Psoas muscle (tissue), 8 donors: ENCODE results near the gene TUBB2A. TPM values are rescaled to one million over a fixed set of nuclear protein-coding genes. Genes with fewer than 3 reads are reported as not detected.
A peak's percentile ranks its signal among the peaks of the same experiment; 100 is the strongest.

ENCODE experiments used
- ATAC-seq, 4 donors: fragments of 200-7000 bp; cut with Tn5 transposase; one replicate each; pipeline ENCODE4 v1.9.1; 2020; ENCODE audit warnings: moderate library complexity in 3 of 4, mild to moderate bottlenecking in 2 of 4
- DNase-seq, 2 donors: peaks; one replicate each; pipeline ENCODE4 v3.0.0-alpha.2; 2020
- H3K27ac ChIP-seq: fragments of 200-600 bp; one replicate; pipeline ENCODE4 v1.8.0; 2022
- H3K27me3 ChIP-seq, 3 donors: fragments of 200-600 bp in 1 of 3; one replicate each; pipeline versions ENCODE4 v1.6.1 to v1.8.0; 2013 to 2022; ENCODE audit warnings: low read length in 2 of 3, mild to moderate bottlenecking in 2 of 3, moderate library complexity in 1 of 3; ENCODE audit not compliant: insufficient read depth in 3 of 3
- H3K36me3 ChIP-seq, 2 donors: fragments of 200-600 bp in 1 of 2; one replicate each; pipeline versions ENCODE4 v1.6.1 to v1.8.0; 2013 to 2022; ENCODE audit warnings: low read depth in 1 of 2, mild to moderate bottlenecking in 1 of 2, moderate library complexity in 1 of 2; ENCODE audit not compliant: insufficient read depth in 1 of 2
- H3K4me1 ChIP-seq: fragments of 200-600 bp; one replicate; pipeline ENCODE4 v1.8.0; 2022
- H3K4me3 ChIP-seq: fragments of 200-600 bp; one replicate; pipeline ENCODE4 v1.8.0; 2022; ENCODE audit warnings: mild to moderate bottlenecking
- H3K9me3 ChIP-seq: fragments of 200-600 bp; one replicate; pipeline ENCODE4 v1.8.0; 2022
- WGBS, 3 donors: extraction: QIAGEN DNeasy Blood & Tissue Kit; methylation state at CpG; one replicate each; pipeline versions ENCODE4 v1.1.6 to v1.1.7; 2013; 5-methylcytosine and 5-hydroxymethylcytosine counted together
- intact Hi-C, 2 donors: fragments of 100-400 bp; cut with DNase I; formaldehyde crosslinking; loops; one replicate each; pipeline versions ENCODE4 v1.11.0 to v1.14.2; 2022
- polyA plus RNA-seq, 3 donors: library from polyadenylated mRNA; stranded (reverse); fragments of 200-250 nt; gene quantifications; one replicate each; pipeline ENCODE4 v1.2.3, GENCODE V29; 2013
- total RNA-seq, 4 donors: library from RNA; stranded (reverse); fragmentation: NEBNext Ultra II Directional in 2 of 4; extraction: Animal tissue kit (Norgen Biotek cat#: 25700) in 2 of 4; gene quantifications; one replicate each; pipeline versions ENCODE4 v1.2.1 to v1.2.4, GENCODE V29; 2021 to 2023
- TF ChIP-seq, protein P1 (sequence below): fragments of 200-600 bp; IDR thresholded peaks from one replicate; pipeline ENCODE4 v1.8.0; 2022; ENCODE audit warnings: antibody characterized with exemption
- donor health status: healthy with polysubstance abuse.
- donor health status: DM: no; HTN: no; CAD: no; lungs with moderate emphysema.
- donor health status: Bipolar disorder and iron deficiency.
- donor health status: healthy.
- donor health status: DM: yes; HTN: yes; CAD: no.
- donor health status: DM: no; HTN: no; CAD: no.
- donor health status: DM: no; HTN: no; CAD: no.
- donor health status: DM: yes; HTN: yes; CAD: no.

The TUBB2A gene
- total and polyA plus RNA-seq, 7 donors: 25.3 to 83.4 (median 47.1) TPM

DNA sequence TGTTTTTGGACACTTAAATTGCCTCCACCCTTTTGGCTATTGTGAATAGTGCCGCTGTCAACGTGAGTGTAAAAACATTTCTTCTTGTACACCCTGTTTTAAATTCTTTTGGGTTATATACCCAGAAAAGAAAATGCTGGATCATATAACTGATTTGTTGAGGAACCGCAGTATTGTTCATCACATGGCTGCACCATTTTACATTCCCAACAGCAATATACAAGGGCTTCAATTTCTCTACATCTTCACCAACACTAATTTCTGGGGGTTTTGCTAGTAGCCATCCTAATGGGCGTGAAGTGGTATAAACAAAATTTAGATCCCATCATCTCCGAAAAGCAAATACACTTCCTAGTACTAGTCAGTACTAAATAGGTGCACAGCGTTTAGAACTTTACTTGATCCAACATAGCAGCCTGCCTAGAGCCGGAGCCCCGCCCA, 39.4 kb downstream of the TUBB2A start:
- Histone ChIP-seq H3K27me3 (no peaks in the 10 kb centered on the region), H3K36me3 (peaks cover 12 to 26% of the 10 kb centered on the region in 2 donors), H3K4me3 (peak overlapping the region; percentile 86), H3K27ac (peak overlapping the region; percentile 88), H3K4me1 (peaks cover 9% of the 10 kb centered on the region), H3K9me3 (no peaks in the 10 kb centered on the region)
- intact Hi-C loops: loop anchor here in 1 of 2 donors (5.0 kb wide), 1 partner anchor 41 kb away; no protein-coding TSS in a partner anchor
- ATAC-seq (no peak), DNase-seq (no peak)
- WGBS, 3 donors: 10 to 17% (median 12%) methylated on average over 8 of the region's 8 CpGs
- TF ChIP-seq, protein P1, sequence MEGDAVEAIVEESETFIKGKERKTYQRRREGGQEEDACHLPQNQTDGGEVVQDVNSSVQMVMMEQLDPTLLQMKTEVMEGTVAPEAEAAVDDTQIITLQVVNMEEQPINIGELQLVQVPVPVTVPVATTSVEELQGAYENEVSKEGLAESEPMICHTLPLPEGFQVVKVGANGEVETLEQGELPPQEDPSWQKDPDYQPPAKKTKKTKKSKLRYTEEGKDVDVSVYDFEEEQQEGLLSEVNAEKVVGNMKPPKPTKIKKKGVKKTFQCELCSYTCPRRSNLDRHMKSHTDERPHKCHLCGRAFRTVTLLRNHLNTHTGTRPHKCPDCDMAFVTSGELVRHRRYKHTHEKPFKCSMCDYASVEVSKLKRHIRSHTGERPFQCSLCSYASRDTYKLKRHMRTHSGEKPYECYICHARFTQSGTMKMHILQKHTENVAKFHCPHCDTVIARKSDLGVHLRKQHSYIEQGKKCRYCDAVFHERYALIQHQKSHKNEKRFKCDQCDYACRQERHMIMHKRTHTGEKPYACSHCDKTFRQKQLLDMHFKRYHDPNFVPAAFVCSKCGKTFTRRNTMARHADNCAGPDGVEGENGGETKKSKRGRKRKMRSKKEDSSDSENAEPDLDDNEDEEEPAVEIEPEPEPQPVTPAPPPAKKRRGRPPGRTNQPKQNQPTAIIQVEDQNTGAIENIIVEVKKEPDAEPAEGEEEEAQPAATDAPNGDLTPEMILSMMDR: no peak

DNA sequence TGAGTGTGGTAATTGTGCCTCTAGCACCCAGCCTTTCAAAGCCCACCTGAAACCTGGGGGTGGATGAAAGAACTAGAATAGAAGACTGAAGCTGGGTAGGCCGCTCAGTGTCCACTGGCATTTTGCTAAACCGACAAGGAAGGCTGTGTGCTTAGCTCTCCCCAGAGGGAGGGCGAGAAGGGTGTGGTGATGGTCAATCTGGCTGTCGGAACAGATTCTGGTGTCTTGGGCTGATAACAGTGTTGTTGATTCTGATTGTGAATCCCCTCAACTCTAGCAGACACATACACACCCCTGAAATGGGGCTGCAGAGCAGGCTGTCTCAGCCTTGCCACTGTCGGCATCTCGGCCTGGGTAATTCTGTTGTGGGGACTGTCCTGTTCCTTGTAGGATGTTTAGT, 43.0 kb downstream of the TUBB2A start:
- ATAC-seq: no peak

DNA sequence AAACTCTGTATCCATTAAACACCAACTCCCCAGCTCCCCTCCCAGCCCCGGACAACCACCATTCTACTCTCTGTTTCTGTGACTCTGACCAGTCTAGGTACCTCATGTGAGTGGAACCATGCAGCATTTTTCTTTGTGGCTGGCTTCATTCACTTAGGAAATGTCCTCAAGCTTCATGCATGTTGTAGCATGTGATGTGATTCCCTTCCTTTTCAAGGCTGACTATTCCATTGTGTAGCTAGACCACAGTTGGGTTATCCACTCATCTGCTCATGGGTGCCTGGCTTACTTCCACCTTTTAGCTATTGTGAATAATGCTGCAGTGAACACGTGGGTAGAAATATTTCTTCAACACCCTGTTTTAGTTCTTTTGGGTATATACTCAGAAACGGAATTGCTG, 47.6 kb downstream of the TUBB2A start:
- DNase-seq (no peak), ATAC-seq (no peak)
- H3K27ac ChIP-seq: no peak overlapping the region
- TF ChIP-seq, protein P1: no peak
- H3K9me3 ChIP-seq: no peaks in the 10 kb centered on the region
- 82 to 89% (median 86%) methylated on average over 3 of the region's 3 CpGs for WGBS, 3 donors
- no peaks in the 10 kb centered on the region for H3K27me3 ChIP-seq
- peaks cover 19 to 99% of the 10 kb centered on the region in 2 donors for H3K36me3 ChIP-seq
- no peaks in the 10 kb centered on the region for H3K4me1 ChIP-seq
- H3K4me3 ChIP-seq: no peak overlapping the region
- intact Hi-C loops: loop anchor here in 1 of 2 donors (5.0 kb wide), 1 partner anchor 32 kb away; no protein-coding TSS in a partner anchor

More for the DNA sequence above, 43.0 kb downstream of the TUBB2A start:
- no peak for DNase-seq
- intact Hi-C loops: loop anchor here in 1 of 2 donors (5.0 kb wide), 1 partner anchor 37 kb away; no protein-coding TSS in a partner anchor
- TF ChIP-seq, protein P1: no peak
- peaks cover 8% of the 10 kb centered on the region for H3K4me1 ChIP-seq
- WGBS, 3 donors: 76 to 88% (median 78%) methylated on average over 6 of the region's 6 CpGs
- H3K27me3 ChIP-seq: no peaks in the 10 kb centered on the region
- H3K36me3 ChIP-seq: peaks cover 12 to 61% of the 10 kb centered on the region in 2 donors
- no peaks in the 10 kb centered on the region for H3K9me3 ChIP-seq
- no peak overlapping the region for H3K27ac ChIP-seq
- no peak overlapping the region for H3K4me3 ChIP-seq

DNA sequence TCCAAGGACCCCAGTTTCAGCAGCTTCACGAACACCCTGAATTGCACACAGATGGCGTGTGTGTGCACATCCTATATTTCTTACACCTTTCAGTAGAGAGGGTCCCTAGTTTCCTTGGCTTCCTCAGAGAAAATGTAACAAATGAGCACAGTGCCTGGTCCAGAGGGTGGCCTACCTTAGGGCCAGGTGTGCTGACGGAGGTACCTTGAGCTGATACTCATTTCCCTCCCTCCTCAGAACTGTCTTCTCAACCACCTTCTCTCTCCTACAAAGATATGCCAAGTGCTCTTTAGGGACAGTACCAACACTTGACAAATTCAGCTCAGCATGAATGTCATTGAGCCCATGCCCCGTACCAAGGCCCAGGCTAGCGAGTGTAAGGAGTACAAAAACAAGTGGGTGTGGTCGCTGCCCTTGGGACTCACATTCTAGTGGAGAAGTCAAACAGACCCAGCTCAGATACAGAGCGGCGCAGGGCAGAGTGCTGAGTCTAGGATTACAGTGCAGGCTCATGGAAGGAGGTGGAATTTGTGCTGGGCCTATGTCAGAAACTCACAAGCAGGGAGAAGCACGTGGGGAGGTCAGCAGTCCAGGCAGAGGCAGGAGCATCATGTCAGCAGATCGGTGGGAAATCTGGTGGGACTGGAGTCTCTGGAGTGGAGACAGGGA, 48.5 kb downstream of the TUBB2A start:
- intact Hi-C loops: no loop called here
- DNase-seq (no peak), ATAC-seq (peak in 2 of 4 donors; percentile 21 to 27)
- Histone ChIP-seq H3K4me1 (no peaks in the 10 kb centered on the region), H3K27ac (no peak overlapping the region), H3K4me3 (no peak overlapping the region), H3K36me3 (peaks cover 13 to 99% of the 10 kb centered on the region in 2 donors), H3K27me3 (no peaks in the 10 kb centered on the region), H3K9me3 (no peaks in the 10 kb centered on the region)
- TF ChIP-seq, protein P1: no peak
- 83 to 85% (median 85%) methylated on average over 10 of the region's 10 CpGs for WGBS, 3 donors

Other genes starting within 250 kb of the TUBB2A start
- 100 to 1,000 TPM in 3 of 4 donors, 10 to 100 TPM in 1; 92.3 to 205 (median 141) TPM for gene SERPINB6, start 186.0 kb downstream of the TUBB2A start, total RNA-seq
- 100 to 1,000 TPM; 161 to 239 (median 174) TPM for gene SERPINB6, start 186.0 kb downstream of the TUBB2A start, polyA plus RNA-seq
- 100 to 1,000 TPM in 2 of 4 donors, 10 to 100 TPM in 2; 42.8 to 129 (median 101) TPM for gene NQO2, start 157.7 kb downstream of the TUBB2A start, total RNA-seq
- 100 to 1,000 TPM in 2 of 3 donors, 10 to 100 TPM in 1; 80.1 to 201 (median 159) TPM for gene NQO2, start 157.7 kb downstream of the TUBB2A start, polyA plus RNA-seq
- gene RIPK1, start 89.0 kb downstream of the TUBB2A start, total RNA-seq: 10 to 100 TPM in 1 of 4 donors, 1 to 10 TPM in 3; 6.2 to 10.4 (median 7.2) TPM
- 10 to 100 TPM in 1 of 3 donors, 1 to 10 TPM in 2; 5.6 to 10.6 (median 7.1) TPM for gene RIPK1, start 89.0 kb downstream of the TUBB2A start, polyA plus RNA-seq
- gene BPHL, start 38.8 kb downstream of the TUBB2A start, total RNA-seq: 10 to 100 TPM in 3 of 4 donors, 1 to 10 TPM in 1; 6.7 to 22.8 (median 13.5) TPM
- gene BPHL, start 38.8 kb downstream of the TUBB2A start, polyA plus RNA-seq: 1 to 10 TPM; 6.8 to 9.0 (median 7.3) TPM
- gene TUBB2B, start 70.1 kb upstream of the TUBB2A start, total RNA-seq: 1 to 10 TPM; 1.1 to 4.4 (median 3.1) TPM
- gene TUBB2B, start 70.1 kb upstream of the TUBB2A start, polyA plus RNA-seq: 1 to 10 TPM; 3.3 to 5.7 (median 3.4) TPM
- 10 to 100 TPM; 19.7 to 26.8 (median 22.0) TPM for gene PSMG4, start 101.4 kb upstream of the TUBB2A start, total RNA-seq
- gene PSMG4, start 101.4 kb upstream of the TUBB2A start, polyA plus RNA-seq: 10 to 100 TPM; 18.6 to 31.3 (median 26.2) TPM